Measurements from ENCODE around the gene ST6GALNAC6.
"Not testable (repeated sequence)": the region's sequence is repeated elsewhere in the genome, so short reads cannot be mapped to it uniquely, and the experiment has no call there.

The ST6GALNAC6 gene

DNA sequence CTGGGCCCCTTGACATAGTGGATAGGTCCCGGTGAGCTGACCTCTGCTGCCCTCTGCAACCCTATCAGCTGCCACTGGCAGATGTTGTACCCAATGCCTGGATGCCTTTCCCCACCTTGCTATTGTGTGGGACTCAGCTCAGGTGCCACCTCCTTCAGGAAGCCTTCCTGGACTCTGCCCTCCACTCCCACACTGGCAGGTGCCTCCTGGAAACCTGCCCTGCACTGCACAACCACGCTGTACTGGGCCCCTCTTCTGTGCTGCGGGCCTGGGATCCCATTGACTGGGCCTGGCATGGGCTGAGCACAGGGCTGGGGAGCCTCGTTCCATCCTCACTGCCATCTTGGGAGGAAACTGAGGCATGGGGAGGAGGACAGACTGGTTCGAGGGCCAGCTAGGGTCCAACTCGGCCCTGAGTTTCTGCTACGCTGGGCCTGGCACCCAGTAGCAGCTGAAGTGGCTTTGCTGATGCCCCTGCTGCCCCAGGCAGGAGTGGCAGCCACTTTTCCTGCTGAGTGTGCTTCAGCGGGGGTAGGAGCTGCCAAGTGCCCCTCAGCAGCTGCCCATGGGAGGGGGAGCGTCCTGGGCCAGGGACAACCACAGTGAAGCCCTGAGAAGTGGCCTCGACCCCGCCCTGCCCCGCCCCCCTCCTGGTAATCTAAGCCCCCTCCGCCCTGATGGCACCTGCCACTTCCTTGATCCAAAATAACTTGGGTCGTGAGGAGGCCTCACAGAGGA is 23.2 kb downstream of the ST6GALNAC6 start:
- no peak for DNase-seq (ENCODE audit: extremely low read depth in 1 of 2, low read depth in 1 of 2)

DNA sequence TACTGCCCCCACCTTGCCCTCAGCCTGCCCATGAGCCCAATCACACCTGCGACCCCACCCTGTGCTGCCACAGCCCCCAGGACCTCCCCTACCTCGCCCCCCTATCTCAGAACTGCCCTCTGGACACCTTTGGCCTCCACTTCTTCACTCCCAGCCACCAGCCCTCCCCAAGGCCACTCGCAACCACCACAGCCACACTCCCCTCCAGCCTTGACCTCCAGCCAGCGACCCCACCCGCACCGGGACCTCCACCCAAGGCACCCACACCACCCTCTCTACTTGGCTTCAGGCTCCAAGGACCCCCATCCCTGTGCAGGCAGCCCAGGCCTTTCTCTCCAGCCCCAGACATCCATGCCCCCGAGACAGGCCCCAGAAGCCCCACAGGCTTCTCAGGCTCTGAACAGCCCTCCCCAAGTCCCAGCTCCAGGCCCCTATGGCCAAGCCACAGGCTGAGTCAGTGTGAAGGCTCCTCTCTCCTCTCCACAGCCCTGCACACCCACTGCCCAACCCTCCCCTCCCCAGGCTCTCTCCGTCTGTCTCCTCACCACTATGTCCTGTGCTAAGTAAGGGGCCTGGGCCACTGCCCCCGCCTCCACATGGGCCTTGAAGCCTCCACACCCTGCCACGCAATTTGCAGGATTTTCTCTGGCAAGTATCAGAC is 24.0 kb downstream of the ST6GALNAC6 start:
- DNase-seq (ENCODE audit: extremely low read depth in 1 of 2, low read depth in 1 of 2): no peak

GRCh38 chr9:127874301-127875221 is 24.8 kb downstream of the ST6GALNAC6 start:
- DNase-seq (ENCODE audit: extremely low read depth in 1 of 2, low read depth in 1 of 2): no peak

DNA sequence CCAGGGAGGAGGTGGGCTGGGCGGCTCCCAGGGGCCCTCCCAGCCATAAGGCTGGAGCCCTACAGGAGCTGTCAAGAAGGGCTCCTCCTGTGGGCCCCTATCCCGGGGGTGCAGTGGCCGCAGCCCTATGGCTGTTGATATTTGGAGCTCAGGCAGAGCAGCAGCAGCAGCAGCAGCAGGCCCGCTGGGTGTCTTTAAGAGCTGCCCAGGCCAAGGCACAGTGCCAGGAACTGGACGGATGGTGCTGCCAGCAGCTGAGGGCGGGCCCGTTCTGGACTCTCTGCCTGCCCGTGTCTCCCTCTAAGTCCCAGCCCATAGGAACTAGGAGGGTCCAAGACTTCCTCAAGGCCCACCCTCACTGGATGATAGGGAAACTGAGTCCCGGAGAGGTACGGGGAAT is 25.5 kb downstream of the ST6GALNAC6 start:
- DNase-seq (ENCODE audit: extremely low read depth in 1 of 2, low read depth in 1 of 2): no peak

DNA sequence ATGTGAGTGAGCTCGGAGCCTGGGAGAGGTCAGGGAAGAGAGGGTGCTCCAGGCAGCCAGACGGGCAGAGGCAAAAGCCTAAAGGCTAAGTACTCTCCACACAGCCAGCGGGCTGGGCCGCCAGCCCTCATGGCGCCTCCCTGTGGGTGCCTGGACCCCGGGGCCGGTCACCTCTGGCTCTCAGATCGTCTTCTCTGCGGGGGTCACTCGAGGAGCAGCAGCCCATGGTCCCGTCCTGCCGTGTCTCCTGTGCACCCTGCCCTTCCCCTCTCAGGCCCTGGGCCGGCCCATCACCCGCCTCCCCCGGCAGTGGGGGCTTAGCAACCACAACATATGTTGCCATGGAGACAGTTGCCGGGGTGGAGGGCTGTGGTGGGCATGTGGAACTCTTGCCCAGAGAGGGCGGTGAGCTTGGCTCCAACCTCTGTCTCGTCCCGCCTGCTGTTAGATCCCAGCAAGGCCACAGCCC is 26.1 kb downstream of the ST6GALNAC6 start:
- no peak for DNase-seq (ENCODE audit: extremely low read depth in 1 of 2, low read depth in 1 of 2)

DNA sequence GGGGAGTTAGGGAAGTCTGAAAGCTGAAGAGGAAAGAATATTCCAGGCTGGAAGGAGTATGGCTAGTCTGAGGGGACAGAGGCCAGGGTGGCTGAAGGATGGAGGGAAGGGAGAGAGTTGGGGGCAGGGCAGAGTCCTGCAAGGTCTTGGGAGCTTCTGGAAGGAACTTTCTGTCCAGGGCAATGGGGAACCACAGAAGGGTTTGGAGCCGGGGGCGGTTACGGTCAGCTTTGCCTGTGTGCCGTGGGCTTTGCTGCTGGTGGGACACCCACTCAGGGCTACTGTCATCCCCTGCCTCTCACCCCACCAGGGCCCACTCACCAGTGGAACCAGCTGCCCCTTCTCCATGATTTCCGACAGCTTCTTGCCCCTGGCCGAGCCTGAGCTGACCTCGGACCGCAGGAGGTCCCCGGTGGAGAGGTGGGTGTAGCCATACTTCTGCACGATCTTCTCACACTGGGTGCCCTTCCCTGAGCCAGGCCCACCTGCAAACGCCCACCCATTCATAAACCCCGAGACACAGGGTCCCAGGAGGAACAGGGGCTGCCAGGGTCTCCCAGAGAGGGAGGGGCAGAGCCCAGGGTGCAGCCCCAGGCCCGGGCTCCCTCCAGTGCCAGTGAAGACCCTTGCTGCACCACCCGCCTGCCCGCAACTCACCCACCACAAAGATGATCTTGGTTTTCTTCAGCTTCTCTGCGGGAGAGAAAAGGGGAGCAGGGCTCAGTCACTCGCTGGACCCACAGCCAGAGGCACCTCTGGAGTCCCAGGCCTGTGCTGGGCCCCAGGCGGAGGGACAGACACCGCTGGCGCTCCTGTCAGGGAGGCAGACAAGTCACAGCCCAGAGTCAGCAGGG is 26.8 kb downstream of the ST6GALNAC6 start:
- no peak for DNase-seq (ENCODE audit: extremely low read depth in 1 of 2, low read depth in 1 of 2)

GRCh38 chr9:127871531-127871930 is 27.9 kb downstream of the ST6GALNAC6 start:
- DNase-seq (ENCODE audit: extremely low read depth in 1 of 2, low read depth in 1 of 2): no peak

GRCh38 chr9:127870887-127871286 is 28.5 kb downstream of the ST6GALNAC6 start:
- DNase-seq (ENCODE audit: extremely low read depth in 1 of 2, low read depth in 1 of 2): no peak

GRCh38 chr9:127870153-127870491 is 29.3 kb downstream of the ST6GALNAC6 start:
- DNase-seq (ENCODE audit: extremely low read depth in 1 of 2, low read depth in 1 of 2): not testable (repeated sequence)

DNA sequence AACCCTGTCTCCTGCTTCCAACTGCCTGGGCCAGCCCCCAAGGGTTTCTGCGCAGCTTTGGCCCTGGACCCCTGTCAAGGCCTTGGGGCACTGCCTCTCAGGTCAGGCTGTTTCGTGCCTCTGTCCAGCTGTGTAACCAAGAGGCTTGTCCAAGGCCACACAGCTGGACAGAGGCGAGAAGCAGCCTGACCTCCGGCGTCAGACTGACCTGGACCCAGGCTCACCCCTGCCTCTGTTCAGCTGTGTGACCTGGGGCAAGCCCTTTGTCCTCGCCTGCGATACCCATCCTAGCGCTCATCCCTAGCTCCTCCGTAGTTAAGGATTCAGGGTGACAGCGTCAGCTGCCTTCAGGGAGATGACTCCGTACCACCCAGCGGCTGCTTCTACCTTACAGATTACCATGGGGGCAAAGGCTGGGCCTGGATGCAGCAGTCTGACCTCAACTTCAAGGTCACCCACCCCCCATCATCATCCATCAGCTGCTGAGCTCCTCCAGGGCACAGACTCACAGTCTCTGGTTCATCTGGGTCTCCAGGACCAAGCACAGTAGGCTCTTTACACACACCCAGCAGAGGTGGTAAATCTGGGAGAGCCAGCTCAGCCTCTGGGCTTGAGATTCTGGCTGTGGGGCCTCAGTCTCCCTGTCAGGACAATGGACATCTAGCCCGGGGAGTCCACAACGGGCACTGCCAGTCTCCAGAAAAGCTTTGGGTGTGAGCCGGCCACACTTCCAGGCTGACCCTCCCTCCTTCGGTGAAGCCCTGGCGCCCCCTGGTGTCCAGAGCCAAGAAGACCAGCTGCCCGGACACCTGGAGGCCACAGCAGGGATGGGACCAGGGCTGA is 29.9 kb downstream of the ST6GALNAC6 start:
- DNase-seq (ENCODE audit: extremely low read depth in 1 of 2, low read depth in 1 of 2): peak; percentile 67 to 79

GRCh38 chr9:127868278-127868902 is 31.0 kb downstream of the ST6GALNAC6 start:
- DNase-seq (ENCODE audit: extremely low read depth in 1 of 2, low read depth in 1 of 2): no peak

- no peak for DNase-seq (ENCODE audit: extremely low read depth in 1 of 2, low read depth in 1 of 2)
Observed at GRCh38 chr9:127867356-127868277, 31.8 kb downstream of the ST6GALNAC6 start.

- DNase-seq (ENCODE audit: extremely low read depth in 1 of 2, low read depth in 1 of 2): no peak
Observed at GRCh38 chr9:127866535-127866934, 32.9 kb downstream of the ST6GALNAC6 start.

- peak in 1 of 2 donors; percentile 44 for DNase-seq (ENCODE audit: extremely low read depth in 1 of 2, low read depth in 1 of 2)
Observed at GRCh38 chr9:127865645-127866464, 33.5 kb downstream of the ST6GALNAC6 start.

DNA sequence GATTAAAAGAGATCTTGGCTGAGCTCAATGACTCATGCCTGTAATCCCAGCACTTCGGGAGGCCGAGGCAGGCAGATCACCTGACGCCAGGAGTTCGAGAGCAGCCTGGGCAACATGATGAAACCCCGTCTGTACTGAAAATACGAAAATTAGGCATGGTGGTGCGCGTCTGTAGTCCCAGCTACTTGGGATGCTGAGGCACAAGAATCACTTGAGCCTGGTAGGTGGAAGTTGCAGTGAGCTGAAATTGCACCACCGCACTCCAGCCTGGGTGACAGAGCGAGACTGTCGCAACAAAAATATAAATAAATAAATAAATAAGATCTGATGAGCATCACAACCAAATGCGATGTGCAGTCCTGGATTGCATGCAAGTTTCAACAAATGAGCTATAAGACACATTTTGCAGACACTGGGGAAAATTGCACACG is 36.2 kb downstream of the ST6GALNAC6 start:
- DNase-seq (ENCODE audit: extremely low read depth in 1 of 2, low read depth in 1 of 2): no peak

DNA sequence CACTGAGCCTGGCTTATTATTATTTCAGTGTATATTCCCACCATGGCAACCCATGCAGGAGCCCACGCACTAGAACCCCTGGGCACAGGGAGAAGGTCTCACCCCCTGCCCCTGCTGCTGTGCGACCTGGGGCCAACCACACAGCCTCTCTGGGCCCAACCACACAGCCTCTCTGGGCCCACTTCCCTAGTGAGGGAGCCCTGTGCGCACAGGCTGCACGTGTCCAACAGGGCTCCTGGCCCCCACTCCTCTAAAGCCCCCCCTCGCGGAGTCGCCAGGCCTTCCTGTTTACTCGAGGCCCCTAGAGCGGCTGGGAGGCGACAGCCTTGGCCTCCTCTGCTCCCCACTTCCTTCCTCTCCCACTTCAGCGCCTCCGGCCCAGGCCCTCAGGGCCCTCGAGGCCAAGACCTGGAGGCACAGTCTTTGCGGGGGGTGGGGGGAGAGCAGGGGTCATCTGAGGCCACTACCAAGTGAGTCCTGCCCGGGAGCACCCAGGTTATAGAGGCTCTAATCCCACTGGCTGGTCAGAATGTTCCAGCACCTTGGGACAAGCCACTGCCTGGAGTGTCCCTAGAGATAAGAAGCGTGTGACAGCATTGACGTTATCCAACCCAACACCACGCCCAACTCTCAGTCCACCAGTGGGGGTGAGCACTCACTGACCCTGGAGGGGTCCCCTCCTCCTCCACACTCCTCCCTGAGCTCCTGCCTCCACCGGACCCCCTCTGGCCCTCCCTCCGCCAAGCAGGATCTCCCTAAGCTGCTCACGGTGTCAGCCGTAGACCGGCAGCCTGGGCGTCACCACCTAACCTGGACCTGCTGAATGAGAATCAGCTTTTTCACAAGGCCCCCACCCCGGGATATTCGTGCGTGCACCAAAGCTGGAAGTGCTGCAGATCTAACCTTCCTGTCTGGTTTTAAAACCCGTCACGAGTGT is 37.1 kb downstream of the ST6GALNAC6 start:
- DNase-seq (ENCODE audit: extremely low read depth in 1 of 2, low read depth in 1 of 2): no peak

All from stimulated activated CD8-positive, alpha-beta memory T cell treated with anti-CD3 and anti-CD28 coated beads, Interleukin-7, amount 100 ng/mL, for 48 hours (primary cell).